Epithelial cell of esophagus (primary cell): ENCODE data around the gene ZNF516.
"Not testable (repeated sequence)": the region's sequence is repeated elsewhere in the genome, so short reads cannot be mapped to it uniquely, and the experiment has no call there.

Experiments used
- DNase-seq: peaks from one replicate; pipeline ENCODE4 v3.0.0; 2010; ENCODE audit warnings: low read depth
- H3K4me3 ChIP-seq: 2 replicates; pipeline ENCODE4 v1.5.1; 2011; ENCODE audit warnings: mild to moderate bottlenecking, low read length, control low read depth
- TF ChIP-seq, protein P1 (sequence below): IDR thresholded peaks from 2 replicates; pipeline ENCODE4 v1.5.1; 2011; ENCODE audit warnings: low read depth, mild to moderate bottlenecking, low read length, control low read depth, inconsistent platforms; ENCODE audit not compliant: insufficient read depth; ENCODE audit errors: missing control alignments

The ZNF516 gene, protein sequence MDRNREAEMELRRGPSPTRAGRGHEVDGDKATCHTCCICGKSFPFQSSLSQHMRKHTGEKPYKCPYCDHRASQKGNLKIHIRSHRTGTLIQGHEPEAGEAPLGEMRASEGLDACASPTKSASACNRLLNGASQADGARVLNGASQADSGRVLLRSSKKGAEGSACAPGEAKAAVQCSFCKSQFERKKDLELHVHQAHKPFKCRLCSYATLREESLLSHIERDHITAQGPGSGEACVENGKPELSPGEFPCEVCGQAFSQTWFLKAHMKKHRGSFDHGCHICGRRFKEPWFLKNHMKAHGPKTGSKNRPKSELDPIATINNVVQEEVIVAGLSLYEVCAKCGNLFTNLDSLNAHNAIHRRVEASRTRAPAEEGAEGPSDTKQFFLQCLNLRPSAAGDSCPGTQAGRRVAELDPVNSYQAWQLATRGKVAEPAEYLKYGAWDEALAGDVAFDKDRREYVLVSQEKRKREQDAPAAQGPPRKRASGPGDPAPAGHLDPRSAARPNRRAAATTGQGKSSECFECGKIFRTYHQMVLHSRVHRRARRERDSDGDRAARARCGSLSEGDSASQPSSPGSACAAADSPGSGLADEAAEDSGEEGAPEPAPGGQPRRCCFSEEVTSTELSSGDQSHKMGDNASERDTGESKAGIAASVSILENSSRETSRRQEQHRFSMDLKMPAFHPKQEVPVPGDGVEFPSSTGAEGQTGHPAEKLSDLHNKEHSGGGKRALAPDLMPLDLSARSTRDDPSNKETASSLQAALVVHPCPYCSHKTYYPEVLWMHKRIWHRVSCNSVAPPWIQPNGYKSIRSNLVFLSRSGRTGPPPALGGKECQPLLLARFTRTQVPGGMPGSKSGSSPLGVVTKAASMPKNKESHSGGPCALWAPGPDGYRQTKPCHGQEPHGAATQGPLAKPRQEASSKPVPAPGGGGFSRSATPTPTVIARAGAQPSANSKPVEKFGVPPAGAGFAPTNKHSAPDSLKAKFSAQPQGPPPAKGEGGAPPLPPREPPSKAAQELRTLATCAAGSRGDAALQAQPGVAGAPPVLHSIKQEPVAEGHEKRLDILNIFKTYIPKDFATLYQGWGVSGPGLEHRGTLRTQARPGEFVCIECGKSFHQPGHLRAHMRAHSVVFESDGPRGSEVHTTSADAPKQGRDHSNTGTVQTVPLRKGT

DNA sequence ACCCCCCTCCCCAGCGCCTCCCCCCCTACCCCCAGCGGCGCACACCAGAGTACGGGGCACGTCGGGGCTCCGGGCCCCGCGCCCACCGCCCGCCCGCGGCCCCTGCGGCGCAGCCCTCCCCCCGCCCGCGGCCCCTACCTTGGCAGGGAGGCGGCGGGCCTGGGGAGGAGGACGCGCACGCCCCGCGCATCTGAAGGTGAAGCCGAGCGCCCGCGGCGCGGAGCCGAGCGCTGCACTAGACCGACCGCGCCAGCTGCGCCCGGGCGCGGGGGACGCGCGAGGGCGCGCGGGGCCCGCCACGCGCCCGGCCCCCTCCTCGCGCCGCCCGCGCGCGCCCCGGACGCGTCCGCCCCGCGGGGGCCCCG, at the start of gene ZNF516:
Gene ZNF516, minus strand, starts transcription at position 237 of the 365 bp plus-strand sequence. CDS start 52,188 bp downstream, outside the sequence.
- TF ChIP-seq, protein P1, sequence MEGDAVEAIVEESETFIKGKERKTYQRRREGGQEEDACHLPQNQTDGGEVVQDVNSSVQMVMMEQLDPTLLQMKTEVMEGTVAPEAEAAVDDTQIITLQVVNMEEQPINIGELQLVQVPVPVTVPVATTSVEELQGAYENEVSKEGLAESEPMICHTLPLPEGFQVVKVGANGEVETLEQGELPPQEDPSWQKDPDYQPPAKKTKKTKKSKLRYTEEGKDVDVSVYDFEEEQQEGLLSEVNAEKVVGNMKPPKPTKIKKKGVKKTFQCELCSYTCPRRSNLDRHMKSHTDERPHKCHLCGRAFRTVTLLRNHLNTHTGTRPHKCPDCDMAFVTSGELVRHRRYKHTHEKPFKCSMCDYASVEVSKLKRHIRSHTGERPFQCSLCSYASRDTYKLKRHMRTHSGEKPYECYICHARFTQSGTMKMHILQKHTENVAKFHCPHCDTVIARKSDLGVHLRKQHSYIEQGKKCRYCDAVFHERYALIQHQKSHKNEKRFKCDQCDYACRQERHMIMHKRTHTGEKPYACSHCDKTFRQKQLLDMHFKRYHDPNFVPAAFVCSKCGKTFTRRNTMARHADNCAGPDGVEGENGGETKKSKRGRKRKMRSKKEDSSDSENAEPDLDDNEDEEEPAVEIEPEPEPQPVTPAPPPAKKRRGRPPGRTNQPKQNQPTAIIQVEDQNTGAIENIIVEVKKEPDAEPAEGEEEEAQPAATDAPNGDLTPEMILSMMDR, result no peak
- peak within 1 kb of the TSS; percentile 83 for H3K4me3 ChIP-seq
- peak; percentile 57 for DNase-seq

DNA sequence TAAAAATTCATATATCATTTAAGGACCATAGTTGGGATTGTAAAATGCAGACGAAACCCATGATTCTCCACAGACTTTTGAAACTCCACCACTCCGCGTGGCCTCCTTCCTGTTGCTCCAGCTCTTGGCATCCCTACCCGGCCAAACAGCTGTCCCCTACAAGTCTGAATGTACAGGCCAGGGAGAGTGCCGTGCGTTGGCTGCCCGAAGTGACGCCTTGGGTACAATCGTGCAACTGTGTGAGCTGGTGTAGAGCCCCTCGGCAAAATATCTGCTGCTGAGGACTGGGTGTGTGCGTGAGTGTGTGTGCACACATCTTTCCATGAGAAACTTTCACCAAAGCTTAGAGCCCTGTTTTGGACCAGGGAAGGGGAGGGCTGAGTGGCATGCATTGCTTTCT, 43.8 kb upstream of the ZNF516 start:
- H3K4me3 ChIP-seq, result no peak overlapping the region
- TF ChIP-seq, protein P1, result no peak
- DNase-seq, result no peak

DNA sequence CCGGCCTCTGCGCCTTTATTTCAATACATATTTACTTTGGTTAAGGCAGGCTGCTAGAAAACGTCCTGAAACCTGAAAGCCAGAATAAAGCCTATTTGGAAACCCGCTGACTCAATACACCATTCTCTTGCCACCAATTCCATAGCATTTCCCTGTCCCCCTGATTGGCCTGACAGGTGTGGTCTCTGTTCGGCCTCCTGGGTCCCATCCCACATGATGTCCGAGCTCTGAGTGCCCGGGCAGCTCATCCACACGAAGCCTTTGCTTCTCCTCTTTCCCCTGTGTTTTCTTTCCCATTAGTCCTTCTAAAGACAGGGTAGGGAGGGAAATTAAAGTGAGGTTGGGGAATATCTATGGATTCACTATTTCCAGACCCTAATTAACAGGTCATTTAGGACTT, 42.6 kb upstream of the ZNF516 start:
- TF ChIP-seq, protein P1, result no peak
- no peak overlapping the region for H3K4me3 ChIP-seq
- no peak for DNase-seq

DNA sequence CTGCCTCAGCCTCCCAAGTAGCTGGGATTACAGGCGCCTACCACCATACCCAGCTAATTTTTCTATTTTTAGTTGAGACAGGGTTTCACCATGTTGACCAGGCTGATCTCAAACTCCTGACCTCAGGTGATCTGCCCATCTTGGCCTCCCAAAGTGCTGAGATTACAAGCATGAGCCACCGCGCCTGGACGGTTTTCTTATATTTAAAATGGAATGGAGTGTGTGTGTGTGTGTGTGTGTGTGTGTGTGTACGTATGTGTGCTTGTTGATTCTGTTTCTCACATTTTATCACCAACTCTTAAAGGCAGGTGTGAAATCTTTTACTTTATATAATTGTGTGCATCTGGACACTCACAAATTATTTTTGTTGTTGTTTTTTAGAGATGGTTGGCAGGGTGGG, 41.6 kb upstream of the ZNF516 start:
- H3K4me3 ChIP-seq, DNase-seq: not testable (repeated sequence)

DNA sequence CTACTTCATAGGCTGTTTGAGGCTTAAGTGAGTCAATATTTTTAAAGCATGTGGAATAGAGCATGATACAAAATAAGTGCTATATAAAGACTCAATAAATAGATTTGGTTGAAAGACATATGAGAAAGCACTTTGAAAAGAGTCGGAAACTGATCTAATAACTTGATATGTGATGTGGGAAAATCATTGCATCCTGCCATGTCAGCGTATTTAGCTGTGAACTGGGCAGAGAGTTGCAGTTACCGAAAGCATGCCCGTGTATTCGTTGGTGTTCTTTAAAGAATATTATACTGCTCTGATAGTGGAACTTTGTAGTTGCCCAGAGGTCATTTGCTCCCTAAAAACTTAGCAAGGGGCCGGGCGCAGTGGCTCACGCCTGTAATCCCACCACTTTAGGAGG, 37.8 kb upstream of the ZNF516 start:
- no peak for DNase-seq
- H3K4me3 ChIP-seq, result no peak overlapping the region
- TF ChIP-seq, protein P1, result no peak

DNA sequence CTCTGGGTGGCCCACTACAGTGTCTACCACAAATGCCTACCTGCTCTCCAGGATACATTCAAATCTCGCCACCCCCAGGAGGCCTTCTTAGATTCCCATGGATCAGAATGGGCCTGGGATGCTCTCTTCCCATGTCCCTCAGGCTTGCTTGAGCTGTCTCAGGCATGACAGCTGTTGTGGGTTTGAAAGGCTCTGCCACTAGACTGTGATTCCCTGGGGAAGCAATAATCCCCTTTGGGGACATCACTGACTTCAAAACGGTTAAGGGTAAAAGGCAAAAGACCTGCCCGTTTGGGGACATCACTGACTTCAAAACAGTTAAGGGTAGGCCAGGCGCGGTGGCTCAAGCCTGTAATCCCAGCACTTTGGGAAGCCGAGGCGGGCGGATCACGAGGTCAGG, 35.8 kb upstream of the ZNF516 start:
- TF ChIP-seq, protein P1, result no peak
- H3K4me3 ChIP-seq, result no peak overlapping the region
- DNase-seq, result no peak

DNA sequence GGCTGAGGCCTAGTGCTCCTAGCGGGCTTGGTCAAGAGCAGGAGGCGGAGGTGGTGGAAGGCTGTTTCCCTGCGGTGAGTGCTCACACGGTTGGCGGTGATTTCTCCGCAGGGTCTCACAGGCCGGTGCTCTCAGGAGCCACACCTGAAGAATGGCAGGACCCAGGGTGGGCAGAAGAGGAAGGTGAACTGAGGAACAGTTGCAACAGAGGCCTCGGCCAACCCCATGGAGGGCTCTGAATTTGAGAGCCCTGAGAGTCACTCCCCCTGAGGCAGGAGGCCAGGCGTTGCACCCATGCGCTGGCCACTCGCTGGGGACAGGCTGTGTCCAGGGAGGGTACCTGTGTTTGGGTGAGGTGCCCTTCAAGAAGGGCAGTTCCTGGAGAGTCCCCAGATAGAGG, 35.3 kb upstream of the ZNF516 start:
- TF ChIP-seq, protein P1, result no peak
- no peak overlapping the region for H3K4me3 ChIP-seq
- DNase-seq, result no peak
